Measurements from ENCODE around the gene IMMP2L. TPM values are rescaled to one million over a fixed set of nuclear protein-coding genes. Genes with fewer than 3 reads are reported as not detected.

The IMMP2L gene
- total RNA-seq, 6 experiments from 2014 or later = 14.2 to 25.3 (median 19.7) TPM

DNA sequence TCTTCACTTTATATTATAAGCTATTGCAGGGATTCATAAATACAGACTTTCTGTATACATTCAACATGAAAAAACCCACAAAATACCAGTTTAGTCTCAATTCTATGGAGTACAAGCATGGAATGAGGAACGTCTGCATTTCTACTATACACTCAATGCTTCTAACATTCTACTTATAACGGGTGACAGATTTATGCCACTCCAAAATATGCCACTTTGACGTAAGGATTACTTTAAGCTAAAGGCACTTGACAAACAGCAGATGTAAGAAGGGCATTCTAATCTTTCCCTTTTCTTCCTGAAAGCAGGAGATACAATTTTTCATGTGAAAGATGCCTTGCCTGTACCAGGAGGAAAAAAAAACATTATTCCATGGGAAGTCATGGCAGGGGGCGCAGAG, 676.8 kb downstream of the IMMP2L start:
- no peaks in the 10 kb centered on the region for H3K36me3 ChIP-seq
- H3K9me3 ChIP-seq = no peaks in the 10 kb centered on the region
- H3K4me3 ChIP-seq = no peak overlapping the region
- no peak for TF ChIP-seq POLR2A (IDR thresholded peaks at IDR 0.05)
- TF ChIP-seq, protein P1, sequence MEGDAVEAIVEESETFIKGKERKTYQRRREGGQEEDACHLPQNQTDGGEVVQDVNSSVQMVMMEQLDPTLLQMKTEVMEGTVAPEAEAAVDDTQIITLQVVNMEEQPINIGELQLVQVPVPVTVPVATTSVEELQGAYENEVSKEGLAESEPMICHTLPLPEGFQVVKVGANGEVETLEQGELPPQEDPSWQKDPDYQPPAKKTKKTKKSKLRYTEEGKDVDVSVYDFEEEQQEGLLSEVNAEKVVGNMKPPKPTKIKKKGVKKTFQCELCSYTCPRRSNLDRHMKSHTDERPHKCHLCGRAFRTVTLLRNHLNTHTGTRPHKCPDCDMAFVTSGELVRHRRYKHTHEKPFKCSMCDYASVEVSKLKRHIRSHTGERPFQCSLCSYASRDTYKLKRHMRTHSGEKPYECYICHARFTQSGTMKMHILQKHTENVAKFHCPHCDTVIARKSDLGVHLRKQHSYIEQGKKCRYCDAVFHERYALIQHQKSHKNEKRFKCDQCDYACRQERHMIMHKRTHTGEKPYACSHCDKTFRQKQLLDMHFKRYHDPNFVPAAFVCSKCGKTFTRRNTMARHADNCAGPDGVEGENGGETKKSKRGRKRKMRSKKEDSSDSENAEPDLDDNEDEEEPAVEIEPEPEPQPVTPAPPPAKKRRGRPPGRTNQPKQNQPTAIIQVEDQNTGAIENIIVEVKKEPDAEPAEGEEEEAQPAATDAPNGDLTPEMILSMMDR (IDR thresholded peaks at IDR 0.05) = no peak
- no peaks in the 10 kb centered on the region for H3K4me1 ChIP-seq
- intact Hi-C loops (cut with DNase I) = no loop called here
- no peaks in the 10 kb centered on the region for H3K27me3 ChIP-seq
- WGBS (ENCODE audit: insufficient coverage, low coverage, low lambda C conversion rate, missing lambda C conversion rate) = 84% methylated on average over 4 of the region's 4 CpGs
- no peak overlapping the region for H3K27ac ChIP-seq
- ATAC-seq (no peak), DNase-seq (no peak)

DNA sequence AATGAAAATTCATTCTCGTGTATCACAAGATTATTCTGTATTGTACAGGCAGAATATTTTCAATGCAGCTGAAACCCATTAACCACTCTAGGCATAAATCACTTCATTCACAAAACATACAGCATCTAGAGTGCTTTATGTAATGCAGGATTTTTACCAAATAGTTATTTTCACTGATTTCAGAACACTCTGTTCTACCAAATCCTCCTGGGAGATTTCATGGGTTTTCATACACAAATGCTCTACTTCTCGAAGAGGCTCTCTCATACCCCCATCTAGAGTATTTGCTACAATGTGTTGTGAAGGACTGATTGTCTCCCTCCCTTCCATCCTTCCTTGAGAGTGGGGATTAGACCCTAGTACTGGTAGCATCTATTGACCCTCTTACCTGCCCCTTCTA, 680.6 kb downstream of the IMMP2L start:
- no peaks in the 10 kb centered on the region for H3K4me1 ChIP-seq
- H3K27ac ChIP-seq = no peak overlapping the region
- H3K27me3 ChIP-seq = no peaks in the 10 kb centered on the region
- no peaks in the 10 kb centered on the region for H3K9me3 ChIP-seq
- DNase-seq (no peak), ATAC-seq (no peak)
- TF ChIP-seq, protein P1 (IDR thresholded peaks at IDR 0.05) = no peak
- TF ChIP-seq POLR2A (IDR thresholded peaks at IDR 0.05) = no peak
- no peaks in the 10 kb centered on the region for H3K36me3 ChIP-seq
- 93% methylated on average over 2 of the region's 2 CpGs for WGBS (ENCODE audit: insufficient coverage, low coverage, low lambda C conversion rate, missing lambda C conversion rate)
- no peak overlapping the region for H3K4me3 ChIP-seq
- intact Hi-C loops (cut with DNase I) = no loop called here

DNA sequence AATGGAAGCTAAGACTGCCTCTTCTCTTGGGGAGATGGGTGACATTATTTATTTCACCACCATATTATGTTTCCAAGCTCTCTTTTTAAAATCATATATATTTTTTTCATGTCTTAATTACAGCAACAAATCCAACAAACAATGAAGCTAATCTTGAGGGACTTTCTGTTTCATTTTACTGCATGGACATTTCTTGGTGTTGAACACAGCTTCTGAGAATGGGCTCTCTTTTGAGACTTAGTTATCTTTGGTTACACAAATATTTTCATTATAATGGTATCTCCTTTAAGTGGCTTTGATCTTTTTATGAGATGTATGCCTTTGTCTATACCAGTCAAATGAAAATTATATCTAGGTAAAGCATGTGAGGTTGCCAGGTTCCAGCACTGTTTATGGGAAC, 681.3 kb downstream of the IMMP2L start:
- Histone ChIP-seq H3K4me1 (no peaks in the 10 kb centered on the region), H3K36me3 (no peaks in the 10 kb centered on the region), H3K4me3 (no peak overlapping the region), H3K27ac (no peak overlapping the region), H3K27me3 (no peaks in the 10 kb centered on the region), H3K9me3 (no peaks in the 10 kb centered on the region)
- TF ChIP-seq, protein P1 (IDR thresholded peaks at IDR 0.05) = no peak
- no peak for TF ChIP-seq POLR2A (IDR thresholded peaks at IDR 0.05)
- intact Hi-C loops (cut with DNase I) = no loop called here
- ATAC-seq (no peak), DNase-seq (no peak)

DNA sequence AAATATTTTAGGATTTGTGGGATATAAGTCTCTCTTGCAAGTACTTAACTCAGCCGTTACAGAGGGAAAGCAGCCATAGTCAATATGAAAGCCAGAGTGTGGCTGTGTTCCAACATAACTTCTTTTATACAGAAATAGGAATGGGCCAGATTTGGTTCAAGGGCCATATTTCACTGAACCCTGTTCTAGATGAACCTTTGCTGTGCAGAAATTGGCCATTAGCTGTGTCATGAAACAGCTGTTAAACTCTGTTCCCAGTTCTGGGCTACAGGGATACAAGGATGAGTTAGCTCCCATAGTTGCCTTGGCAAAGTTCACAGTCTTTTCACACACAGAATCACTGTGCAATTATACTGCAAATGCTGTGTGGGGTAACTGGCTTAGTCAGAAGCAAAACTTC, 685.3 kb downstream of the IMMP2L start:
- Histone ChIP-seq H3K27ac (no peak overlapping the region), H3K4me3 (no peak overlapping the region), H3K4me1 (no peaks in the 10 kb centered on the region), H3K36me3 (no peaks in the 10 kb centered on the region), H3K9me3 (no peaks in the 10 kb centered on the region), H3K27me3 (no peaks in the 10 kb centered on the region)
- no peak for ATAC-seq
- no peak for DNase-seq
- intact Hi-C loops (cut with DNase I) = no loop called here
- no peak for TF ChIP-seq POLR2A (IDR thresholded peaks at IDR 0.05)
- TF ChIP-seq, protein P1 (IDR thresholded peaks at IDR 0.05) = no peak
- WGBS (ENCODE audit: insufficient coverage, low coverage, low lambda C conversion rate, missing lambda C conversion rate) = 55% methylated on average over 1 of the region's 1 CpG

DNA sequence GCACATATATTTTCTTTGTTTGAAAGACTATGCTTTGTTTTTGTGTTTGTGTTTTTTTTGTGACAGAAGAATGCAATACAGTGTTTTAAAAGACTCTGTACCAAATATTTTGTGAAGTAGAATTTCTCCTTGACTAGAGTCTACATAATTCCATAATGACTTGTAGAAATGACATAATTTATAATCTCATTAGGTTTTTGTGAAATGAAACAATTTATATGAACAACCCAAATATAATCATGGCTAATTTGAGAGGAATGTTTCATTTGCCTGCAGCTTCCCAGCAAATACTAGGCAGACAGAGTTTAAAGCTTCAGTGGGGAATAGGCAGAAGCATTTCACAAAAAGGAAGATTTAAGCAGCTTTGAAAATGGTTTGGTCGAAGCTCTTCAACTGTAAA, 686.9 kb downstream of the IMMP2L start:
- Histone ChIP-seq H3K27me3 (no peaks in the 10 kb centered on the region), H3K9me3 (no peaks in the 10 kb centered on the region), H3K36me3 (no peaks in the 10 kb centered on the region), H3K4me3 (no peak overlapping the region), H3K4me1 (no peaks in the 10 kb centered on the region), H3K27ac (no peak overlapping the region)
- TF ChIP-seq, protein P1 (IDR thresholded peaks at IDR 0.05) = no peak
- no peak for TF ChIP-seq POLR2A (IDR thresholded peaks at IDR 0.05)
- ATAC-seq (no peak), DNase-seq (no peak)
- intact Hi-C loops (cut with DNase I) = no loop called here
- WGBS (ENCODE audit: insufficient coverage, low coverage, low lambda C conversion rate, missing lambda C conversion rate) = 85% methylated on average over 1 of the region's 1 CpG

Measured in right lobe of liver (tissue), 6 donors.